ENCODE results near the gene TNRC18.
"Not testable (repeated sequence)": the region's sequence is repeated elsewhere in the genome, so short reads cannot be mapped to it uniquely, and the experiment has no call there.

DNA sequence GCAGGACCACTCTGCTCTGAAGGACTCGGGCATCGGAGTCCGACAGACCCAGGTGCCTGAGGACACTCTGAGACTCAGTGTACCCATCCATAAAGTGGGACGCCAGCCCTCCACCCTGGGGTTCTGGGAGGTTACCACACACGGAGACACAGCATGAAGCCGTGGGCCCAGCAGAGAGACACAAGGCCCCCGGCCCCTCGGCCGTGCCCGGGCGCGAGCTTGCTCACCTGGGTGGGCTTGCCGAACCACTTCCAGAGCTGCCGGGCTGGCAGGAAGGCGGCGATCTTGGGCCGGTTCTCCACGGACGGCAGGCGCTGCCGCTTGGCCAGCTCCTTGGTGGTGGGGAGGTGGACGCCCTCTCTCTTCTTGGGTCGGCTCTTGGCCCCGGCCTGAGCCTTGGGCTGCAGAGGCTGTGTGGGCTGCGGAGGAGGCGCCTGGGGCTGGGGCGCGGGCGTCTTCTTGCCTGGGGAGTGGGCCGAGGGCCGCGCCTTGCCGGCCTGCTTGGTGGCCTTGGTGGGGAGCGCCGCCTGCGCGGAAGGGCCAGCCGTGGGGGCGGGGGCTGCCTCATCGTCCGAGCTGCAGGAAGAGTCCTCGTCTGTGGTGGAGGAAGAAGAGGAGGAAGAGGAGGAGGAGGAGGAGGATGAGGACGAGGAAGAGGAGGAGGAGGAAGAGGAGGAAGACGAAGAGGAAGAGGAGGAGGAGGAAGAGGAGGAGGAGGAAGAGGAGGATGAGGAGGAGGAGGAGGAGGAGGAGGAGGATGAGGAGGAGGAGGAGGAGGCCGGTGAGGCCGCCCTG lies 111.2 kb downstream of the TNRC18 start:
- not testable (repeated sequence) for TF ChIP-seq EP300, POLR2AphosphoS5 (IDR thresholded peaks at IDR 0.05)
- TF ChIP-seq, protein P1, sequence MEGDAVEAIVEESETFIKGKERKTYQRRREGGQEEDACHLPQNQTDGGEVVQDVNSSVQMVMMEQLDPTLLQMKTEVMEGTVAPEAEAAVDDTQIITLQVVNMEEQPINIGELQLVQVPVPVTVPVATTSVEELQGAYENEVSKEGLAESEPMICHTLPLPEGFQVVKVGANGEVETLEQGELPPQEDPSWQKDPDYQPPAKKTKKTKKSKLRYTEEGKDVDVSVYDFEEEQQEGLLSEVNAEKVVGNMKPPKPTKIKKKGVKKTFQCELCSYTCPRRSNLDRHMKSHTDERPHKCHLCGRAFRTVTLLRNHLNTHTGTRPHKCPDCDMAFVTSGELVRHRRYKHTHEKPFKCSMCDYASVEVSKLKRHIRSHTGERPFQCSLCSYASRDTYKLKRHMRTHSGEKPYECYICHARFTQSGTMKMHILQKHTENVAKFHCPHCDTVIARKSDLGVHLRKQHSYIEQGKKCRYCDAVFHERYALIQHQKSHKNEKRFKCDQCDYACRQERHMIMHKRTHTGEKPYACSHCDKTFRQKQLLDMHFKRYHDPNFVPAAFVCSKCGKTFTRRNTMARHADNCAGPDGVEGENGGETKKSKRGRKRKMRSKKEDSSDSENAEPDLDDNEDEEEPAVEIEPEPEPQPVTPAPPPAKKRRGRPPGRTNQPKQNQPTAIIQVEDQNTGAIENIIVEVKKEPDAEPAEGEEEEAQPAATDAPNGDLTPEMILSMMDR (IDR thresholded peaks at IDR 0.05), result not testable (repeated sequence)
